ENCODE measurements around the gene EDA.

EDA gene

DNA sequence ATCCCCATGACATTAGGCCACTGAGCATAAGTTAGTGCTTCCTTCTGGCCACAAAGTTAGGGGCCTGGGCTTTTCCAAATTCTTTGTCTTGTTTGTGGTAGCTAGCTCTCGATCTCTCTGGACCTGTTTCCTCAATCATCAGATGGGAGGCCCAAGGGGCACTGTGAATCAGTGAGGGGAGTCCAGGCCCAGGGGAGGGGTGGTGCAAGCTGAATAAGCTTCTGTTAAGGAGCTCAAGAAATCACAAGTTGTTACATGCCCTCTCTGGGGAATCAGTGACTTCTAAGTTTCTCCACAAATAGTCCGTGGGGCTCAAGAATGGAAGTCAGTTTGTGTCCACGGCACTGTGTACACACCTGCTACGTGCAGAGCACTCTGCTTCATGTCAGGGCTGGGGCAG is 418.7 kb downstream of the EDA start:
- Histone ChIP-seq H3K9me3 (ENCODE audit: control insufficient read depth in 2 of 2, low read length in 2 of 2) (no peaks in the 10 kb centered on the region), H3K4me3 (ENCODE audit: low read length in 2 of 2) (no peak overlapping the region), H3K9ac (ENCODE audit: low read length in 2 of 2) (no peak overlapping the region), H3K27ac (ENCODE audit: low read length) (no peak overlapping the region), H3K4me1 (ENCODE audit: control insufficient read depth, insufficient read depth, low read length) (peaks cover 7% of the 10 kb centered on the region), H3K36me3 (ENCODE audit: control insufficient read depth in 2 of 2, insufficient read depth in 2 of 2, low read length in 2 of 2) (no peaks in the 10 kb centered on the region), H3K27me3 (ENCODE audit: control insufficient read depth in 1 of 2, insufficient read depth in 2 of 2, low read length in 2 of 2) (peaks cover 0 to 17% of the 10 kb centered on the region in 2 donors)

- H3K27ac ChIP-seq (ENCODE audit: low read length), result no peak overlapping the region
- no peaks in the 10 kb centered on the region for H3K36me3 ChIP-seq (ENCODE audit: control insufficient read depth in 2 of 2, insufficient read depth in 2 of 2, low read length in 2 of 2)
- H3K27me3 ChIP-seq (ENCODE audit: control insufficient read depth in 1 of 2, insufficient read depth in 2 of 2, low read length in 2 of 2), result peaks cover 0 to 15% of the 10 kb centered on the region in 2 donors
- H3K4me1 ChIP-seq (ENCODE audit: control insufficient read depth, insufficient read depth, low read length), result no peaks in the 10 kb centered on the region
- no peak overlapping the region for H3K4me3 ChIP-seq (ENCODE audit: low read length in 2 of 2)
- H3K9me3 ChIP-seq (ENCODE audit: control insufficient read depth in 2 of 2, low read length in 2 of 2), result no peaks in the 10 kb centered on the region
- H3K9ac ChIP-seq (ENCODE audit: low read length in 2 of 2), result no peak overlapping the region
Observed at GRCh38 chrX:70038515-70038914, 422.6 kb downstream of the EDA start.

DNA sequence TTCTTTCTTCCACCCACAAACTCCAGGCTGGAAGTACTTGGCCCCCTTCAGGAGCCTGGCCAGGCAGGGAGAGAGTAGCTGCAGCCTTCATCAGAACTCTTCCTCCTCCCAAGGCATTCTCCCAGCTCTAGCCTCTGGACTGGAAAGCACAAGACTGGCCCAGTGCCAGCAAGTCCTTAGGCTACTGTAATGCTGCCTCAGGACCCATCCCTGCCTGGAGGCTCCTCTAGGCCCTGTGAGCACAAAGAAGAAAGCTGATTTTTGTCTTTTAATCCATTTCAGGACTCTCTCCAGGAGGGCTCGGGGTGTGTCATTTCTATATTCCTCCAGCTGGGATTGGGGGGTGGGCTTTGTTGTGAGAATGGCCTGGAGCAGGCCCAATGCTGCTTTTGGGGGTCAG is 423.0 kb downstream of the EDA start:
- H3K9me3 ChIP-seq (ENCODE audit: control insufficient read depth in 2 of 2, low read length in 2 of 2), result no peaks in the 10 kb centered on the region
- H3K9ac ChIP-seq (ENCODE audit: low read length in 2 of 2), result no peak overlapping the region
- H3K27me3 ChIP-seq (ENCODE audit: control insufficient read depth in 1 of 2, insufficient read depth in 2 of 2, low read length in 2 of 2), result peaks cover 0 to 15% of the 10 kb centered on the region in 2 donors
- H3K27ac ChIP-seq (ENCODE audit: low read length), result no peak overlapping the region
- no peak overlapping the region for H3K4me3 ChIP-seq (ENCODE audit: low read length in 2 of 2)
- H3K36me3 ChIP-seq (ENCODE audit: control insufficient read depth in 2 of 2, insufficient read depth in 2 of 2, low read length in 2 of 2), result no peaks in the 10 kb centered on the region
- no peaks in the 10 kb centered on the region for H3K4me1 ChIP-seq (ENCODE audit: control insufficient read depth, insufficient read depth, low read length)

DNA sequence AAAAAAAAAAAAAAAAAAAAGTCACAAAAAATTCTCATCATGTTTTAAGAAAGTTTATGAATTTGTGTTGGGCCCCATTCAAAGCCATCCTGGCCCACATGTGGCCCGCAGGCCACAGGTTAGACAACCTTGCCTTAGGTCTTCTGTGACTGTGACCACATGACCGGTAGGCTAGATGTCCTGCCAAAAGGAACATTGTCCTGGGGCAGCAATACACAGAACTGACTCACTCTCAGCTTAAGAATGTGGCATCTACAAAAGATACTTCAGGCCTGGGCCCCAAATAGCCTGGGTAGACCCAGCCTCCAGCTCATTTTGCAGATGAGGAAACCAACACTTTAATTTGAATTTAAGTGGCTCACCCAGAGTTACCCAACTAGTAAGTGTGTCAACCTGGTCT is 423.8 kb downstream of the EDA start:
- no peaks in the 10 kb centered on the region for H3K36me3 ChIP-seq (ENCODE audit: control insufficient read depth in 2 of 2, insufficient read depth in 2 of 2, low read length in 2 of 2)
- no peaks in the 10 kb centered on the region for H3K9me3 ChIP-seq (ENCODE audit: control insufficient read depth in 2 of 2, low read length in 2 of 2)
- H3K9ac ChIP-seq (ENCODE audit: low read length in 2 of 2), result no peak overlapping the region
- no peak overlapping the region for H3K27ac ChIP-seq (ENCODE audit: low read length)
- peaks cover 0 to 23% of the 10 kb centered on the region in 2 donors for H3K27me3 ChIP-seq (ENCODE audit: control insufficient read depth in 1 of 2, insufficient read depth in 2 of 2, low read length in 2 of 2)
- no peak overlapping the region for H3K4me3 ChIP-seq (ENCODE audit: low read length in 2 of 2)
- H3K4me1 ChIP-seq (ENCODE audit: control insufficient read depth, insufficient read depth, low read length), result no peaks in the 10 kb centered on the region

DNA sequence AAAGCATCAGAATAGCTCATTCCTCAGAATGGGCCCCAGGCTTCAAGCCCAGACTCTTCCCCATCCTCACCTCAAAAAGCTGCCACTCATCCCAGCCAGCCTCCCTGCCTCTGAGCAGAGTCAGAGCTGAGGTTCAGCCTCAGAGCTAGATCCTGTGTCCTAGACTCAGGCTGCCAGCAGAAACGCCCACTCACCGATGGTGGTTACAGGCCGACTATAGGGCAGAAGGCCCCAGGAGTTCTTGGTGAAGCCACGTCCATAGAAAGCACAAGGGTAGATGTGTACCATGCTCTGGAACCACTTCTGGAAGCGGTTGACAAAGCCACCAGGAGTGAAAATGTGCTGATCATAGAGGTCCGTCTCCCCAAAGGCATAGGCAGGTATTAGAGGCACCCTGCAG is 426.1 kb downstream of the EDA start:
- H3K27ac ChIP-seq (ENCODE audit: low read length), result no peak overlapping the region
- peaks cover 0 to 17% of the 10 kb centered on the region in 2 donors for H3K27me3 ChIP-seq (ENCODE audit: control insufficient read depth in 1 of 2, insufficient read depth in 2 of 2, low read length in 2 of 2)
- H3K9ac ChIP-seq (ENCODE audit: low read length in 2 of 2), result no peak overlapping the region
- H3K4me1 ChIP-seq (ENCODE audit: control insufficient read depth, insufficient read depth, low read length), result no peaks in the 10 kb centered on the region
- no peaks in the 10 kb centered on the region for H3K9me3 ChIP-seq (ENCODE audit: control insufficient read depth in 2 of 2, low read length in 2 of 2)
- no peaks in the 10 kb centered on the region for H3K36me3 ChIP-seq (ENCODE audit: control insufficient read depth in 2 of 2, insufficient read depth in 2 of 2, low read length in 2 of 2)
- no peak overlapping the region for H3K4me3 ChIP-seq (ENCODE audit: low read length in 2 of 2)

DNA sequence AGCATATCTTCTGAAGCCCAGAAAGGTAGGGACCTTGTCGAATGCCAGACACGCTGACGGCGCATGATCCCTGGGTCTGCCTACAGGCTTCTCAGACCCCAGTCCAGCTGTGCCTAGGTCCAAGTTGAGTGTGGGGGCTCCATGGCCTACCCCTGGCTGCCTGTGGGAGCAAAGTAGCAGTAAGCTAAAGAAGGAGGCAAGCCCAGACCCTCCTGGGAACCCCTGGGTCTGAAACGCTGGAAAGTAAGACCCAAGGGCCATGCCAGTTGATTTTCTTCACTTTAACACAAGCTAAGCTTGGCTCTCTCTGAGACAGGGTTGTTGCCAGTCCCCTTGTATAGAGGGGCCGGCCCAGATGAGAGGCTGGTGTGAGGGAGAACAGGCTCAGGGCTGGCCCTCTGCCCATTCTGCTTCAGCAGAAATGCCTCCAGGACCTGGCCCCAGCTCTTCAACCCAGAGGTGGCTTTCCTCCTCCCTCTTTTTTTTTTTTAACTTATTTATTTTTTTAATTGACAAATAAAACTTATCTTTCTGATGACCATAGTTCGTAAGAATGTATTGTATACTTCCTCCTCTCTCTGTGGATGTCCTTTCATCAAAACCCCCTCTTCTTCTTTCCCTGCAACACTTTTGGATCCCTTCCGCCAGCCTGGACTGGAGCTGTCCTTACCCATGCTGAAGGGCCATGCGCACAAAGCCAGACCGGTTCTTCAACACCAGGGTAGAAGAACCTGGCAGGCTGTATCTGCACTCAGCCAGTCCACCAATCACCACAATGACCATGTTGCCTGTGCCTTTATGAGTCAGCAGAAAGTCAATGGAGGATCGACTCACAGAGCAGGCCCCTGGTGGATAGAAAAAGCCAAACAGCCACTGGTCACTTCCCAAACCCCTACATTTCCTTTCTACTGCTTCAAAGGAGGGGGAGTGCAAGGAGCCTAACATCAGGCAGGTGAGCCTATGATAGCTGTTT is 426.8 kb downstream of the EDA start:
- H3K27ac ChIP-seq (ENCODE audit: low read length), result no peak overlapping the region
- H3K27me3 ChIP-seq (ENCODE audit: control insufficient read depth in 1 of 2, insufficient read depth in 2 of 2, low read length in 2 of 2), result peaks cover 0 to 15% of the 10 kb centered on the region in 2 donors
- H3K36me3 ChIP-seq (ENCODE audit: control insufficient read depth in 2 of 2, insufficient read depth in 2 of 2, low read length in 2 of 2), result no peaks in the 10 kb centered on the region
- H3K9me3 ChIP-seq (ENCODE audit: control insufficient read depth in 2 of 2, low read length in 2 of 2), result no peaks in the 10 kb centered on the region
- no peak overlapping the region for H3K4me3 ChIP-seq (ENCODE audit: low read length in 2 of 2)
- no peaks in the 10 kb centered on the region for H3K4me1 ChIP-seq (ENCODE audit: control insufficient read depth, insufficient read depth, low read length)
- H3K9ac ChIP-seq (ENCODE audit: low read length in 2 of 2), result no peak overlapping the region

DNA sequence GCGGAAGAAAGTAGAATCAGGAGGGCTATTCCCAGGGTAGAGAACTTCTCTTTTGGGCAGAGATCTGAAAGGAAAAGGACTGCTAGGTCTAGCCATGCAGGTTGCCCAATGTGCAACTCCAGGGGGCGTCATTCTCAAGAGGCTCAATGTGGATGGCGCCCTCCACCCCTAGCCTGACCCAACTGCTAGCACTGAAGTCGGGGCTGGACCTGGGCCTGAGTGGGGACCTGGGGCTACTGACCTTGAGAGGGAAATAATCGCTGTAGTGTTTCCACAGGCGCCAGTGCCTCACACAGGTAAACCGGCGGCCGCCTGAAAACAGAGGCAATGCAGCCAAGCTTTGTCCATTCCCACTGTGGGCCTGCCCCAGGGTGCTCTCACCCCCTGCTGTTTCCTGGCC is 427.8 kb downstream of the EDA start:
- Histone ChIP-seq H3K4me1 (ENCODE audit: control insufficient read depth, insufficient read depth, low read length) (no peaks in the 10 kb centered on the region), H3K27me3 (ENCODE audit: control insufficient read depth in 1 of 2, insufficient read depth in 2 of 2, low read length in 2 of 2) (peaks cover 0 to 17% of the 10 kb centered on the region in 2 donors), H3K36me3 (ENCODE audit: control insufficient read depth in 2 of 2, insufficient read depth in 2 of 2, low read length in 2 of 2) (no peaks in the 10 kb centered on the region), H3K4me3 (ENCODE audit: low read length in 2 of 2) (no peak overlapping the region), H3K9me3 (ENCODE audit: control insufficient read depth in 2 of 2, low read length in 2 of 2) (no peaks in the 10 kb centered on the region), H3K9ac (ENCODE audit: low read length in 2 of 2) (no peak overlapping the region), H3K27ac (ENCODE audit: low read length) (no peak overlapping the region)

GRCh38 chrX:70044541-70045245 is 428.8 kb downstream of the EDA start:
- H3K27me3 ChIP-seq (ENCODE audit: control insufficient read depth in 1 of 2, insufficient read depth in 2 of 2, low read length in 2 of 2), result peaks cover 0 to 22% of the 10 kb centered on the region in 2 donors
- no peak overlapping the region for H3K9ac ChIP-seq (ENCODE audit: low read length in 2 of 2)
- H3K4me1 ChIP-seq (ENCODE audit: control insufficient read depth, insufficient read depth, low read length), result no peaks in the 10 kb centered on the region
- H3K27ac ChIP-seq (ENCODE audit: low read length), result no peak overlapping the region
- no peak overlapping the region for H3K4me3 ChIP-seq (ENCODE audit: low read length in 2 of 2)
- no peaks in the 10 kb centered on the region for H3K36me3 ChIP-seq (ENCODE audit: control insufficient read depth in 2 of 2, insufficient read depth in 2 of 2, low read length in 2 of 2)
- H3K9me3 ChIP-seq (ENCODE audit: control insufficient read depth in 2 of 2, low read length in 2 of 2), result no peaks in the 10 kb centered on the region

- H3K27ac ChIP-seq (ENCODE audit: low read length), result no peak overlapping the region
- H3K4me3 ChIP-seq (ENCODE audit: low read length in 2 of 2), result no peak overlapping the region
- no peak overlapping the region for H3K9ac ChIP-seq (ENCODE audit: low read length in 2 of 2)
- no peaks in the 10 kb centered on the region for H3K4me1 ChIP-seq (ENCODE audit: control insufficient read depth, insufficient read depth, low read length)
- H3K27me3 ChIP-seq (ENCODE audit: control insufficient read depth in 1 of 2, insufficient read depth in 2 of 2, low read length in 2 of 2), result peaks cover 0 to 28% of the 10 kb centered on the region in 2 donors
- H3K9me3 ChIP-seq (ENCODE audit: control insufficient read depth in 2 of 2, low read length in 2 of 2), result no peaks in the 10 kb centered on the region
- no peaks in the 10 kb centered on the region for H3K36me3 ChIP-seq (ENCODE audit: control insufficient read depth in 2 of 2, insufficient read depth in 2 of 2, low read length in 2 of 2)
Observed at GRCh38 chrX:70046978-70047377, 431.1 kb downstream of the EDA start.

- peaks cover 0 to 26% of the 10 kb centered on the region in 2 donors for H3K27me3 ChIP-seq (ENCODE audit: control insufficient read depth in 1 of 2, insufficient read depth in 2 of 2, low read length in 2 of 2)
Observed at GRCh38 chrX:70049406-70049805, 433.5 kb downstream of the EDA start.

More at GRCh38 chrX:70049406-70049805, 433.5 kb downstream of the EDA start:
- Histone ChIP-seq H3K27ac (ENCODE audit: low read length) (no peak overlapping the region), H3K4me1 (ENCODE audit: control insufficient read depth, insufficient read depth, low read length) (no peaks in the 10 kb centered on the region), H3K4me3 (ENCODE audit: low read length in 2 of 2) (no peak overlapping the region), H3K36me3 (ENCODE audit: control insufficient read depth in 2 of 2, insufficient read depth in 2 of 2, low read length in 2 of 2) (no peaks in the 10 kb centered on the region), H3K9ac (ENCODE audit: low read length in 2 of 2) (no peak overlapping the region), H3K9me3 (ENCODE audit: control insufficient read depth in 2 of 2, low read length in 2 of 2) (no peaks in the 10 kb centered on the region)
